Colonic mucosa (tissue), 4 donors: ENCODE data around the gene NMU. TPM values are rescaled to one million over a fixed set of nuclear protein-coding genes. Genes with fewer than 3 reads are reported as not detected.

Source experiments
- DNase-seq: peaks from one replicate; pipeline ENCODE4 v3.0.0-alpha.2; 2020
- H3K27ac ChIP-seq: fragments of 200-600 bp; one replicate; pipeline ENCODE4 v1.8.0; 2021
- H3K27me3 ChIP-seq: fragments of 200-600 bp; one replicate; pipeline ENCODE4 v1.8.0; 2021
- H3K36me3 ChIP-seq: fragments of 200-600 bp; one replicate; pipeline ENCODE4 v1.8.0; 2021
- H3K4me1 ChIP-seq: fragments of 200-600 bp; one replicate; pipeline ENCODE4 v1.8.0; 2021; ENCODE audit warnings: mild to moderate bottlenecking
- H3K4me3 ChIP-seq: fragments of 200-600 bp; one replicate; pipeline ENCODE4 v1.8.0; 2021
- H3K9ac ChIP-seq, 2 donors: one replicate each; pipeline ENCODE4 v1.7.0; 2013; ENCODE audit warnings: control low read depth in 2 of 2, low read depth in 2 of 2, low read length in 2 of 2
- H3K9me3 ChIP-seq: fragments of 200-600 bp; one replicate; pipeline ENCODE4 v1.8.0; 2021
- CTCF ChIP-seq: fragments of 200-600 bp; IDR thresholded peaks from one replicate; pipeline ENCODE4 v1.8.0; 2022; ENCODE audit warnings: antibody characterized with exemption, mild to moderate bottlenecking
- intact Hi-C: fragments of 100-400 bp; cut with DNase I; formaldehyde crosslinking; loops from one replicate; pipeline ENCODE4 v1.14.1; 2022
- total RNA-seq, 2 donors: library from RNA; stranded (reverse); fragmentation: NEBNext Ultra II Directional in 1 of 2; extraction: Animal tissue kit (Norgen Biotek cat#: 25700) in 1 of 2; gene quantifications; one replicate each; pipeline ENCODE4 v1.2.1, GENCODE V29; 2021
- donor health status: healthy.
- donor health status: DM: no; HTN: no; CAD: no.
- donor health status: DM: no; HTN: no; CAD: no.

Gene NMU
- total RNA-seq, 2 donors from 2014 or later: 0.66 to 1.9 TPM

- Histone ChIP-seq H3K27ac (no peak overlapping the region), H3K4me3 (no peak overlapping the region), H3K9me3 (no peaks in the 10 kb centered on the region), H3K27me3 (no peaks in the 10 kb centered on the region), H3K36me3 (no peaks in the 10 kb centered on the region), H3K4me1 (no peaks in the 10 kb centered on the region), H3K9ac (no peak overlapping the region)
- intact Hi-C loops: no loop called here
- no peak for DNase-seq
- TF ChIP-seq CTCF: no peak
Observed at GRCh38 chr4:55661398-55662056, 25.4 kb upstream of the NMU start.

GRCh38 chr4:55658657-55659056, 22.6 kb upstream of the NMU start:
- DNase-seq: no peak
- Histone ChIP-seq H3K4me3 (no peak overlapping the region), H3K9me3 (no peaks in the 10 kb centered on the region), H3K27me3 (no peaks in the 10 kb centered on the region), H3K9ac (no peak overlapping the region), H3K36me3 (no peaks in the 10 kb centered on the region), H3K27ac (no peak overlapping the region), H3K4me1 (no peaks in the 10 kb centered on the region)
- intact Hi-C loops: no loop called here
- no peak for TF ChIP-seq CTCF

- intact Hi-C loops: no loop called here
- TF ChIP-seq CTCF: no peak
- Histone ChIP-seq H3K9ac (no peak overlapping the region), H3K4me3 (no peak overlapping the region), H3K27me3 (no peaks in the 10 kb centered on the region), H3K36me3 (no peaks in the 10 kb centered on the region), H3K9me3 (no peaks in the 10 kb centered on the region), H3K4me1 (no peaks in the 10 kb centered on the region), H3K27ac (no peak overlapping the region)
- no peak for DNase-seq
Observed at GRCh38 chr4:55654131-55654530, 18.0 kb upstream of the NMU start.

GRCh38 chr4:55650483-55650882, 14.4 kb upstream of the NMU start:
- Histone ChIP-seq H3K4me3 (no peak overlapping the region), H3K27ac (no peak overlapping the region), H3K9me3 (no peaks in the 10 kb centered on the region), H3K4me1 (no peaks in the 10 kb centered on the region), H3K36me3 (no peaks in the 10 kb centered on the region), H3K27me3 (no peaks in the 10 kb centered on the region), H3K9ac (no peak overlapping the region)
- no peak for DNase-seq
- TF ChIP-seq CTCF: no peak
- intact Hi-C loops: no loop called here

GRCh38 chr4:55637272-55637820, 1.2 kb upstream of the NMU start:
- Histone ChIP-seq H3K9me3 (no peaks in the 10 kb centered on the region), H3K27me3 (peaks cover 27% of the 10 kb centered on the region), H3K36me3 (no peaks in the 10 kb centered on the region), H3K27ac (no peak overlapping the region), H3K9ac (no peak overlapping the region), H3K4me3 (no peak overlapping the region), H3K4me1 (no peaks in the 10 kb centered on the region)
- DNase-seq: no peak
- no peak for TF ChIP-seq CTCF
- intact Hi-C loops: loop anchor here (10.0 kb wide), 1 partner anchor 293 kb away; the partner anchor contains the start of gene SRD5A3
